GM19438 (cell line): ENCODE measurements around the gene LIAS.
"Not testable (repeated sequence)": the region's sequence is repeated elsewhere in the genome, so short reads cannot be mapped to it uniquely, and the experiment has no call there.

Experiments
- ATAC-seq: cut with Tn5 transposase; IDR thresholded peaks from one replicate; pipeline ENCODE4 v1.9.1; 2021; ENCODE audit warnings: low read depth; ENCODE audit not compliant: unreplicated experiment

The LIAS gene

GRCh38 chr4:39458505-39459300, at the start of gene LIAS, which contains the start of gene RPL9:
LIAS (plus strand) TSS chr4:39459056; CDS start chr4:39459118, 62 bp downstream.
RPL9 (minus strand) TSS chr4:39458922; CDS start chr4:39458439, 483 bp downstream.
- peak; percentile 82 for ATAC-seq

GRCh38 chr4:39410415-39410814, 48.4 kb upstream of the LIAS start:
- ATAC-seq, result no peak

GRCh38 chr4:39411561-39411960, 47.3 kb upstream of the LIAS start:
- ATAC-seq, result not testable (repeated sequence)

GRCh38 chr4:39415678-39416283, 43.1 kb upstream of the LIAS start:
- no peak for ATAC-seq

GRCh38 chr4:39422247-39422646, 36.6 kb upstream of the LIAS start:
- ATAC-seq, result no peak

GRCh38 chr4:39425297-39425696, 33.6 kb upstream of the LIAS start:
- ATAC-seq, result not testable (repeated sequence)

- no peak for ATAC-seq
These were observed 32.1 kb upstream of the LIAS start for GRCh38 chr4:39426728-39427127.

GRCh38 chr4:39427520-39428114, 31.2 kb upstream of the LIAS start:
- ATAC-seq, result no peak

- ATAC-seq, result no peak
These were observed 29.2 kb upstream of the LIAS start for GRCh38 chr4:39429476-39430334.

GRCh38 chr4:39433878-39434492, 24.9 kb upstream of the LIAS start:
- ATAC-seq, result no peak

GRCh38 chr4:39435659-39436563, 22.9 kb upstream of the LIAS start:
- ATAC-seq, result no peak

- no peak for ATAC-seq
These were observed 17.3 kb upstream of the LIAS start for GRCh38 chr4:39441593-39441992.

GRCh38 chr4:39442998-39443397, 15.9 kb upstream of the LIAS start:
- no peak for ATAC-seq

- ATAC-seq, result no peak
These were observed 12.4 kb upstream of the LIAS start for GRCh38 chr4:39446483-39446841.

GRCh38 chr4:39446842-39447573, 11.8 kb upstream of the LIAS start:
- ATAC-seq, result peak; percentile 92

GRCh38 chr4:39450618-39451017, 8.2 kb upstream of the LIAS start:
- ATAC-seq, result no peak

- ATAC-seq, result no peak
These were observed 7.3 kb upstream of the LIAS start for GRCh38 chr4:39451423-39452023.

GRCh38 chr4:39452153-39452859, 6.5 kb upstream of the LIAS start:
- ATAC-seq, result no peak
